HG02678 (cell line): ENCODE results near the gene TIPARP.

Experiments
- ATAC-seq: cut with Tn5 transposase; IDR thresholded peaks from one replicate; pipeline ENCODE4 v1.9.1; 2021; ENCODE audit warnings: mild to moderate bottlenecking, moderate library complexity; ENCODE audit not compliant: unreplicated experiment

TIPARP gene

DNA sequence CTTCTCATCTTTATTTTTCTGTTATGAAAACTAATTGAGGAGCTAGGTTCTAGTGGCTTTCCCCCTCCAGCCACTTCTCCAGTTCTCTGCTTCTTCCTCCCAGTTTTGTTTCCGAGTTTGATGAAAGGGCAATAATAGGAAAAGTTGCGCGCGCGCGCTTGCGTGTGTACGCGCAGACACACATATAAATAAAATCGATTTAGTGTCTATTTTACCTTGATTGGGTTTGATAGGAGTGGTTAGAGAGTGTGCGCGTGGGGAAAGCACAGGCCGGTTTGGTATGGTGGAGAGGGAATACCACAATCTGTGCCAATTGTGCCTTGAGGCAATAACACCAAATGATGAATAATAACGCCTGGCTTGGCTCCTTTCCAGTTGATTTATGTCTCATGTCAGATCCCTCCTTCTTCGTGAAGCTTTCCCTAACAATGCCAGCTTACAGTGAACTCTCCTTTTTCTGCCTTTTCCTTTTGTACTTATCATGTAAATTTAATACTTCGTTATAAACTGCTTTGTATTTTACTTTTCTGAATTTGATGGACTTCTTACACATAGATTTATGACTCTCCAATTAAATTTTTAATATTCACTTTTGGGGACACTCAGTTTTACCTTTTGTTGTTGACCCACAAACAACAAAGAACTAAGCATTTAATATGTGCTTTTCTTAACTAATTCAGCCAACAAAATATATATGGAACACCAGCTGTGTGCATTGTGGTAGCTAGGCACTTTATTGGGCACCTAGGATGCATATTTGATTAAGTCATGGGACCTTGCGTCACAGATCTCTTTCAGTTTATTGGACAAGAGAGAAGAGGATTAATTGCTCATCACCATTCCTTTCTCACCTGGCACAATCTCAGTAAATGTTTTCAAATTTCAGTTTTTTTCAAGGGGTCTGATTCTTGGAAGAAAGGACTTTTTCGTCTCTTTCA is 1.7 kb downstream of the TIPARP start:
- no peak for ATAC-seq

DNA sequence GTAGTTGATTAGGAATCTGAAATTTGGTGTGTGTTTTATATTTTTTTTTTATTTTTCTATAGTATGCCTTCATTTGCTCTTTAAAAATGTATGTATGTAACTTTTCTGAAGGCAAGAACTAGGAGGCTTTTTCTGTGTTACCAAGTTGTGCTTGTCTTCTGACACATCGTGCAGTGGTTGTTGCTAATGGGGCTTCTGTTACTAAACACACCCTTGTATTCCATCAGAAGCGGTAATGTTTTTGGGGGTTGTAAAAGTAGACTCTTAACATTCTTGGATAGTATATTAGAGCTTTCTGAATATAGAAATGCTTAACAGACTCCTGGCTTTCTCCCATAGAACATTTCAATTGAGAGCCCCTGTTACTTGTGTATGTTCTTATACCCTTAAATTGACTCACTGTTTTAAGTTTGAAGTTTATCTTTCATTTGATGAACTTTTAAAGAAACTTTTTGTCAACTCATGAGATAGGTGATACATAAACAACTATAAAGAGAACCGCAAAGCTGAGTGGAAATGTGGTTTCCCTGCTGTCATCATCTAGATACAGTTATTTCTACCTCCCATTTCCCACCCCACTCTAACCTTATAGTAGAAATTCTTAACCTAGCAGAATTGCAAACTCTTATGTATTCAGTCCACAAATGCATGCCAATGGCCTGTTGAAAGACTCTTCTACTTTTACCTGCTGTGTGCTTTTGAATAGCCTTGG is 2.5 kb downstream of the TIPARP start:
- ATAC-seq, result no peak

DNA sequence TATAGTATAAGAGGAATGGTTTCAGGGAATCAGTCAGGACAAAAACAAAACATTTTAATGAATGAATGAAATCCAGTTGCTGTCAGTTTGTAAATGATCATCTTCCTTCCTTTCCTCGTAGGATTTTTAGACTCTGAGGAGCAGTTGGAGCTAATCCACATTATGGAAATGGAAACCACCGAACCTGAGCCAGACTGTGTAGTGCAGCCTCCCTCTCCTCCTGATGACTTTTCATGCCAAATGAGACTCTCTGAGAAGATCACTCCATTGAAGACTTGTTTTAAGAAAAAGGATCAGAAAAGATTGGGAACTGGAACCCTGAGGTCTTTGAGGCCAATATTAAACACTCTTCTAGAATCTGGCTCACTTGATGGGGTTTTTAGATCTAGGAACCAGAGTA is 3.1 kb downstream of the TIPARP start:
- ATAC-seq, result no peak

DNA sequence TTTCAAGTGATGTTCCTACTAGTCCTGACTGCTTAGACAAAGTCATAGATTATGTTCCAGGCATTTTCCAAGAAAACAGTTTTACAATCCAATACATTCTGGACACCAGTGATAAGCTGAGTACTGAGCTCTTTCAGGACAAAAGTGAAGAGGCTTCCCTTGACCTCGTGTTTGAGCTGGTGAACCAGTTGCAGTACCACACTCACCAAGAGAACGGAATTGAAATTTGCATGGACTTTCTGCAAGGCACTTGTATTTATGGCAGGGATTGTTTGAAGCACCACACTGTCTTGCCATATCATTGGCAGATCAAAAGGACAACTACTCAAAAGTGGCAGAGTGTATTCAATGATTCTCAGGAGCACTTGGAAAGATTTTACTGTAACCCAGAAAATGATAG is 3.8 kb downstream of the TIPARP start:
- ATAC-seq, result no peak

DNA sequence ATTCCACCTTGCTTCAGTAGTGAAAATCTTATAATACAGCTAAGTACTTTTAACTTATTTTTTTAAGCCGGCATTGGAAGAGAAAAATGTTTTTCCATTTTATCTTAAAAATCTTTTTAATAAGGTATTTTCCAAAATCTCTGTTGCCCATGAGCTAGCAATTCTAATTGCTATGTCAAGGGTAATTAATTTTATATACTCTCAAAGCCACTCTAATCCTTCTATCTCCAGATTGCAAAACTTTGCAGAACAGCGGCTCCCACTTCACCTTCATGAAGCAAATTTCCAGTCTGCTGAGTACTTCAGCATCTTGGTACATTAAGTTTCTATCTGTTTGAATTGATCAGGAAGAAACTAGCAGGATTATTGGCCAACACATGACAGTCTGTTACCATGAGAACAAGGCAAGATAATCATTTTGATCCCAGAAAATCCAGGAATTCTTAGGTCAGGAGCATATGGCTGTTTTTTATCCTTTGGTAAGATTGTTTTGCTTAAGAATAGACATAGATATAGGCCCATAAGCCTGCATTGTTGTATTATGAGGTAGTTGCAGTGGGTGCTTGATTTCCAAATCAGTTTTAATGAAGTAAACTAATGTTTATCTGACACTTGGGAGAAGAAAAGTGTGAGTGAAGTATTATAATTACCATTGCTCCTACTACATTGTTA is 6.0 kb downstream of the TIPARP start:
- no peak for ATAC-seq

DNA sequence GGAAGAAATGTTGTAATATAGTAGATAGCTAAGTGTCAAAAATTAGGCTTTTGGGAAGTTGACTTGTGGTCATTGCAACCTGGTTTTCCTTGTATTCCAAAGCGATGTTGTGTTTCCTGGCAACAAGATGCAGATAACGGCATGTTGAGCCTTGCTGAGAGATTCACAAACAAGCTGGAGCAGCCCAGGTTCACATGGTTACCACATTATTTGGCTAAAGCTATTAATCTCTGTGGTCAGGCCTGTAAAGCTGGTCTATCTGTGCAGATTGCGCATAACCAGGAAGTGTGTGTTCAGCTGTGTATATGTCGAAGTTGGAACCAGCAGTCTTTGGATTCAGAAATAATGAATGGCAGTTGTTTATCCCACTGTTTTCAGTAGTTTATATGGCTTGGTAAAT is 6.6 kb downstream of the TIPARP start:
- ATAC-seq, result peak; percentile 68

DNA sequence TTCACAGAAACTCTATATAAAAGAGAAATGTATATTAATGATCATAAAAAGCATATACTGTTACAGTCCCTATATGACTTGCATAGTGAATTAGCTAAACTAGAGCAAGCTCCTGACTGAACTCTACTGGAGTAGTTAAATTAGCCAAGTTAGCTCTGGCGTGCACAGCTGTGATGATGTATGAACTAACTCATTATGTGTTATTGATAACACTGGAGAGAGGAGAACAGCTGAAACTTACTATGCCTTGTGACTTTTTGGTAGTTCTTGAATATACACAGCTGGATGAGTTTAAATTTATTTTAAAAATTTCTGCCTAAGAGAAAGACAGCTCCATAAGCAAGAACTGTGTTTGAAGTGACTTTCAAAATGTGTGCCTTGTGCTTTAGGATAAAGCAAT is 8.1 kb downstream of the TIPARP start:
- ATAC-seq, result no peak

DNA sequence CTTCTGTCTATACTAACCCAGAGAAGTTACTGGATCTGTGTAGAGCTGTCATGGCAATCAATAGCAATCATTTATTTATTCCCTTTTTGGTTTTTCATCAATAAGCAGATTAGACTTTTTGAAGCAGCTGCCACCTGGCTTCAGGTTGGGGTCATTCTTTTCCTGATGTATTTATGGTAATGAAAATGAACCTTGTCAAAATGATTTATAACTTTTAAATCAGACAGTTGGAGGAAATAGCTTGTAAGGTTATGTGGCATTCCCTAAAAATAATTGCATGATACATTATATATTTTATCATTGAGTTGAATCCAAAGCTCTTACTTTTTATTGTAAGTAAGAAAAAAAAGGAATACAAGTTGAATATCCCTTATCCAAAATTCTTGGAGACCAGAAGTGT is 8.6 kb downstream of the TIPARP start:
- no peak for ATAC-seq

DNA sequence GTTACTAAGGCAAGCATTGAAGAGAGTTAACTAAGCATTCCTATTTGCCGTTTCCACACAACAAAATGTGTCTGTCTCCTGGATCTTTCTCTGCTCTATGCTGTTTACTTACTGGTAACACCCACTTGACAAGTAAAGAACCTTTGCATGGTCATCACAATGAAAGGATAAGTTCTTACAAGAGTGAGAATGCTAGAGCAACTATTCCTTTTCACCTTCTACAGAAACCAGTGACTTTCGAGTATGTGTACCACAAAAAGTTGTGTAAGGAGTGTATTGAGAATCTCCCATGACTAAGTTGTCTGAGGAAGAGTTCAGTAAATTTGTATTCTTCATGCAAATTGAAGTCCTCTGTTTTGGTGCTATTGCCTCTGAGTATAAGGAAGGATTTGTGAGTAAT is 10.8 kb downstream of the TIPARP start:
- no peak for ATAC-seq

DNA sequence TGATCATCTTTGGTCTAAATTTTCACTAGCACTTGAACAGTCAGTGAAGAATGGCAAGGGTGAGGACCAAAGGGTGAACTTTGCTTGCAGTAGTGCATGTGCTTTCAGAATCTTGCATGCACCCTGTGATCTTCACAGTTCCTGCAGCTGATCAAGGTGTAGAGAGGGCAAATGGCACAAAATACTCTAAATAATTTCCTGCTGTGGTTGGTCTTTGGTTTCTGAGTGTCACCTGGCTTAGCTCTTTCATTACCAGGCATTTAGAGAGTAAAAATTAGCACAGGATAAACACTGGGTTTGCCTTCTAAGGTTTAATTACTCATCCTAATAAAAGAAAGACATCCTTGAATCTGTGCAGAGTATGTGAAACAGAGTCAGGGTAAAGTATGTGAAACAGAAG is 11.4 kb downstream of the TIPARP start:
- ATAC-seq, result peak; percentile 39

DNA sequence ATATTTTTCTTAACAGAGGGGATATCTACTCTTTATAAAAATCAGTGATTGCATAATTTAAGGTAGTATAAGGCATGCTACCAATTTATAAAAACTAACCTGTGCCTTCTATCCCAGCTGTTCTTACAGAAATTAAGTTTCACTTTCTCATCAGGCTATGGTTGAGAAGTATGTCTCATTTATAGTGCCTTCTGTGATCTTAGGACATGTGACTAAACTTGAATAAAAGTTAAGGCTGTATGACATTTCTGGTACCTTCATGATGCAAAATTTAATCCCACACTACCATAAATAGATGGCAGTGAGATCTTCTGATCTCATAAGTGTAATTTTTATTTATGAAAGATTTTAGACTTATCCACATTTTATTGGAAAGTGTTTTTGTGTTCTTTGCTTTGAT is 12.6 kb downstream of the TIPARP start:
- ATAC-seq, result no peak

DNA sequence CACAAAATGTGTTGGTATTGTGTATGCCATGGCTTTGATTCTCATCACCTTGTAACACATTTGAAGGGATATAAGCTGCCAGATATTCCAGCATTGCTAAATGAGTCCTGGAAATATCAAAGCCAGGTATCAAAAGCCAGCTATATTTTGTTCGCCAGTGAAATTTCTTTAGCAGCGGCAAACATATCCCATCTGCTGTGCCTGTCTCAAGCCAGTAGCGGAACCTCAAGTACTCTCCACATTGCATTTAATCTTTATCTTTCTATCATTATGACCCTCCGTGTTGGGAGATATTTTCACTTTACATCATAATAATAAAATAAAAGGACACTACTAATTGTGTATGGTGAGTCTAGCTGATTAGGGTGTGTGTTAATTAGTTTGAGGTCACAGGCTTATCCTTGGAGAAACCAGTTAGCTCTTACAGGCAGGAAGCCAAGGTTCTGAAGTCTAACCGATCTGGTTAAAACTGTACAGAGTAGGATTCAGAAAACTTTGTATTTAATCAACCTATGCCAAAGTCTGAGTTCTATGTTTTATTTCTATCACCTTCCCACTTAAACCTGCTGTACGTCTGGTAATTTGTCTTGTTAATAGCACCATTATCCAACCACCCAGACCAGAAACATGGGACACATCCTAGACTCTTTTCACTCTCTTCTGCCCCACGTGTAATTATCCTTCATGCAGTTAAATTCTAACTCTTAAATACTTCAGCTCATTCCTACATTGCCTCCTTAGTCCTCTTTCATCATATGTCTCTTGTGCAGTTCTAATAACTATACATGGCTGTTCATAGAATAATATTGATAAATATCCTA is 14.5 kb downstream of the TIPARP start:
- no peak for ATAC-seq

DNA sequence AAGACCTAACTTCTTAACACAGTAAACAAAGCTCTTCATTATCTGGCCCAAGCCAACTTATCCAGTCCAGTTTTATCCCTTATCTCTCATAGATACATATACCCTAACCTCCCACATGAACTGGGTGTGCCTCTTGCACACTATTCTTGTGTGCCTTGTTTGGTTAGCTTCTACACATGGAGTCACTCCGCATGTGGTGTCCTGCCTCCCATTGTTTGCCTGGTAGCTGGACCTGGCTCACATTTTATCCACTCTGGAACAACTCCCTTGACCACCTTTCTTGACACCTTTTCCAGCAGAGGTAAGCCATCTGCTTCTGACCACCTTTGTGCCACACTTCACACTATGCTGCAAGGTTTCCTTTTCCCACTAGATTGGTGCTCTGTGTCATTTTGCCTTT is 15.2 kb downstream of the TIPARP start:
- peak; percentile 4 for ATAC-seq

DNA sequence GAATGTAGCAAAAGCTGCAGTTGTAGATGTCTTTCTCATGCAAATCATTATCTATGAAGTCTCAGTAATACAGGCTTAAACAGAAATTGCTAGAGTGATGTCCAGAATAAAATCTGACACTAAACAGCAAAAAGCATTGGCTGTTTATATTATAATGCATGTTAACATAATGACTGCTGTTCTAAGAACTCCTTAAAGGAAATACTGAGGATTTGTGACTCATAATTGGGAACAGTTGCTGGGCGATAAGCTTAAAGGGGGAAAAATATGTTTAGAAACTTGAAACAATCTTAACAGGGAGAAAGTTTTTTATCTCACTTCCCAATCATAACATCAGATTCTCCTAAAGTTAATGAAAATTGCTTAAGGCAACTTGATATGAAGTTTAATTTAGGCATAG is 17.5 kb downstream of the TIPARP start:
- no peak for ATAC-seq

DNA sequence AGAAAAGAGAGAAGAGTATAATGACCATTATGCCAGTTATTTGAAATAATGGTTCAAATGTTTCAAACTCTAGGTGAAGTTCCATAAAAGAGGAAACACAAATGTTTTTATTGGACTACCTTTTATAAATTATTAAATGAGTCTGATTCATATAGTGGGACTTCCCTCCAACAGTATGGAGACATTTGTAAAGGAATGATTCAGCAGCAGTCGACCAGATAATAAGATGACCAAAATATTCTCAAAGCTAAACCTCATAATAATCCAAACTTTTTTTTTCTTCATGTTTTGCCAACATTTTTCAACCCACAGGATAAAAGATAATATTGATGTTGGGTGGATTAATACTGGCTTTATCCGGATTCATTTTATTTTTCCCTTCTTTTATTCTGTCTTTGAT is 18.8 kb downstream of the TIPARP start:
- ATAC-seq, result no peak

DNA sequence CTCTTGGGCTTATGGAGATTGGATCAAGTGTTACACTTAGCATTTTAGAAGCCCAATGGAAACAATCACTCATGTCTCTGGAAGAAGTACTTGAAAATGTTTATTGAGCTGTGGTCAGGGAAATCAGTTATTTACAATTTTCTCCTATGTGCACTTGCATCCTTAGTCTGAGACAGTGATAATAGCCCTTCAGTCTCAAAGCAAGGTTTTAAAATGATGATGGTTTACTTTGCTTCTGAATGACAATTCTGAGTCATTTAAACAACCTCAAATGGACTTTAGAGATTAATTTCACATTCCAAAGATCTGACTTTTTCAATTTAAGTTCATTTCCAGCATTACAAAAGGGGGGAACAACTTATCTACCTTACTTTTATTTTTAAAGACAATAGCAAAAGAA is 20.1 kb downstream of the TIPARP start:
- ATAC-seq, result no peak

DNA sequence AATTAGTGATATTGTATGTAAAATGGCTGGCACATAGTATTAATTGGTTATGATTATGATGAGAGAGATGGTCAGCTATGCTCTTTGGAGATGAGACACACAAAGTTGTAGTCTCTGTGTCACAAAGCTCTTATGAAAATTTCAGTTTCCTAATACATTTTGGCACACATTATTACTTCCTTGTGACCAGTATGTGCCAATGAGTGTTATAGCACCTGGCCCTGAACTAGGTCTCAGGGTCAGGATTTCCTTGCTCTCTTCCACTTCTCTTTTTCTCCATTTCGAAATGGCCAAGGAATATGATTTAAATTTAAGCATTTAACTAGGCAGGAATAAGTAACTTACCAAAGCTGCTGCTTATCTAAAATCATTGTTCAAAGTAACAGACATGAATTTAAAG is 28.0 kb downstream of the TIPARP start:
- no peak for ATAC-seq

DNA sequence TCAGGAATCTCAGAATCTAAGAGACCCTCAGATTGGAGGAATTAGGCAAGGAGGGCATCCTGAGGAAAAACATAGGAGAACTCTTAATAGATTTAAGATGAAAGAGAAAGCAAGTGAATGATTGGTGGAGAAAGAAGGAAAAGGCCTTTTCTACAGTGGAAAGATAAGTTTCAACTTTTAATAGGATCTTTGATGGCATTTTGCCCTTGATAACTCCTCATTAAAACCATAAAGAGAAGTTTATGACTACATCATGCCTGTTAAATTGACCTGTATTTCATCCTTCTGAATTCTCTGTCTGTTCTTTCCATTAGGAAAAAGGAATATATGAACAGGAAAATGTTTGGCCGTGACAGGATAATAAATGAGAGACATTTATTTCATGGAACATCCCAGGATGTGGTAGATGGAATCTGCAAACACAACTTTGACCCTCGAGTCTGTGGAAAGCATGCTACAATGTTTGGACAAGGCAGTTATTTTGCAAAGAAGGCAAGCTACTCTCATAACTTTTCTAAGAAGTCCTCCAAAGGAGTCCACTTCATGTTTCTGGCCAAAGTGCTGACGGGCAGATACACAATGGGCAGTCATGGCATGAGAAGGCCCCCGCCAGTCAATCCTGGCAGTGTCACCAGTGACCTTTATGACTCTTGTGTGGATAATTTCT is 30.1 kb downstream of the TIPARP start:
- ATAC-seq, result no peak

DNA sequence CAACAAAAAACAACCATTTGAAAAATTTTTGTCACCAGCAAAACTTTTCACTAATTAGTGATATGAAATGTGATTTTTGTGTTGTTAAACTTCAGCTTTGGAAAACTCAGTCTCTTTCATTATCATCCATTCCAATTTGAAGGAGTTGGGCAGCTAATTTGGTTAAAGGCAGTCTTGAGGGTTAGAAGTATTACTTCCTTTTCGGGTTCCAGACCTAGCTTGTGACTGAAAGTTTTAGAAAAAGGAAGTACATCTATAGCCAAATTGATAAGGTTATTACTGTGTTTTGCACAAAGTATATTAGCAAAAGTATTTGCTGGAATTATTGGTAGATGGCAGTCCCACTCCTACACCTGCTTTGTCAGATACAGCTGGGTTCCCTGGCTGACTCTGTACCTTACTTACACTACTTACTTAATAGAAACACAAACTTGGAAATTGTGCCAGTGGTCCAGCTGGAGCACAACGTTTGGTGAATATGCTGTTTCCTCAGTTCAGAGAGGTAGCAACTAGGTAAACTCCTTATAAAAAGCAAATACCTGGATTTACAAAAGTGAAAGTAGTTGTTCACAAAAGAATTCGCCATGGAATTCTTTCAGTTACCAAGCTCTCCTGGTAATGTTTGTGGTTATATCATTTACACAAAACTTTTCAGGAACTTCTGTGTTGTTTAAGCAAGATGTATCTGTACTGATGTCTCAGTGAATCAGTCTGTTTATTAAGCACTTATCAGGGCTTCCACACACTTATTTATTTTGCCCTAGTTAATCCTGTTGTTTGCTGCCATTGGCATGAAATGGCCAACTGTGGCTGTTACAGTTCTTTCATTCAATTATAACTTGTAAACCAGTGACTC is 31.6 kb downstream of the TIPARP start:
- peak; percentile 69 for ATAC-seq
